Measurements from ENCODE around the gene TRAPPC11. TPM values are rescaled to one million over a fixed set of nuclear protein-coding genes. Genes with fewer than 3 reads are reported as not detected.

TRAPPC11 gene
- total and polyA plus RNA-seq, 9 of the 15 experiments (the other 6 are each of a cell fraction or from before 2014, with no cell fraction given), result 11.6 to 49.0 (median 28.7) TPM

DNA sequence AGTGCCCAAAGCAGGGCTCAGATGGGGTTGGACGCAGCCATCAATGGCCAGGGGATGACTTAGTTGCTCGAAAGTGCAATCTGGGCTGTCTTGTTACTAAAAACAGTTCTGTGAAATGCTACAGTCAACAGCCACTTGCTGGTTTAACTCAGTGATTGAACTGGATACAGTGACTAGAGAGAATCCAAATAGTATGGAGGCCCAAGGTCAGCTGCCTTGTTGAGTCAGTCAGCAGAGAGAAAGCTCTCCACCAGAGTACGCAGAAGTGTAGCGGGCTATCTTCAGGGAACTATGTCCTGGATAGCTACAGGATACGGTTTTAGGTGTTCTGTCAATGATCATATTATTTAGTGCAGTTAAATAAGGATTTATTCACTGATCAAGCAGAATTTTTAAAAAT lies 68.4 kb downstream of the TRAPPC11 start (continued):
- TF ChIP-seq HEY1 (CRISPR knock-in tag; IDR thresholded peaks at IDR 0.05; ENCODE audit: borderline replicate concordance), result no peak
- no peak for TF ChIP-seq MEIS2 (IDR thresholded peaks at IDR 0.05; ENCODE audit: partially characterized antibody)

DNA sequence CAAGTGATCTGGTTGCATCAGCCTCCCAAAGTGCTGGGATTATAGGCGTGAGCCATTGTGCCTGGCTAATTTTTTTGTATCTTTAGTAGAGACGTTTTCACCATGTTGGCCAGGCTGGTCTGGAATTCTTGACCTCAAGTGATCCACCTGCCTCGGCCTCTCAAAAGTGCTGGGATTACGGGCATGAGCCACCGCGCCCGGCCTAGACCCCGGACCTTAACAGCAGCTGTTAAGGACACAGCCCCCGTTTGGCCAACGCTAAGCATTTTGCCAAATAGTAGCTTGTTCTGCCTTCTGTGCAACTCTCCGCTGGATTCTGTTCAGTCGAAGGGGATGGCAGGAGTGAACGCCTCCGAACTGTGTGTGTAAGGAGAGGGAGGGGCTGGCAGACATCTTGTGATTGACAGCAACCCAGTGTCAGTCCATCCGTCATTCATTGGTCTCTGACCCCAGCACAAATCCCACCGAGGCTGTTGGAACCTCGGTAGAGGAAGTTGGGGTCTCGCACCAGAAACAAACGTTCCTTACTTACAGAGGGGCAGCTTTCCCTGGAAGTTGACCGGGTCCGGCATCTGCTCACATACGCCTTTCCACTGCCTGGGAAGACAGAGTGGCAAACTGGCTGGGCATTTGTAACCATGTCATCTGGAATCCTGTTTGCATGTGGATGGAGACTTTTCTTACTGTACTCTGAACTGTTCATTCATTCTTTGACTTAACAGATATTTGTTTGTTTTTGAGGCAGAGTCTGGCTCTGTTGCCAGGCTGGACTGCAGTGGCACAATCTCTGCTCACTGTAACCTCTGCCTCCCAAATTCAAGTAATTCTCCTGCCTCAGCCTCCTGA lies 69.4 kb downstream of the TRAPPC11 start:
- in situ Hi-C loops (cut with MboI), result no loop called here
- 8% methylated on average over 22 of the region's 22 CpGs for WGBS (ENCODE audit: insufficient coverage, low coverage, missing lambda C conversion rate)

More for the DNA sequence above, 69.4 kb downstream of the TRAPPC11 start:
- no peaks in the 10 kb centered on the region; a peak in 1 of 5 replicates for H3K4me1 ChIP-seq (replicated peaks in 1 of 2; ENCODE audit: control insufficient read depth in 2 of 2, insufficient read depth in 2 of 2, low read length in 2 of 2)
- no peak for TF ChIP-seq U2AF1 (optimal IDR thresholded peaks at IDR 0.05; ENCODE audit: low read depth, low read length)
- TF ChIP-seq, protein P1, sequence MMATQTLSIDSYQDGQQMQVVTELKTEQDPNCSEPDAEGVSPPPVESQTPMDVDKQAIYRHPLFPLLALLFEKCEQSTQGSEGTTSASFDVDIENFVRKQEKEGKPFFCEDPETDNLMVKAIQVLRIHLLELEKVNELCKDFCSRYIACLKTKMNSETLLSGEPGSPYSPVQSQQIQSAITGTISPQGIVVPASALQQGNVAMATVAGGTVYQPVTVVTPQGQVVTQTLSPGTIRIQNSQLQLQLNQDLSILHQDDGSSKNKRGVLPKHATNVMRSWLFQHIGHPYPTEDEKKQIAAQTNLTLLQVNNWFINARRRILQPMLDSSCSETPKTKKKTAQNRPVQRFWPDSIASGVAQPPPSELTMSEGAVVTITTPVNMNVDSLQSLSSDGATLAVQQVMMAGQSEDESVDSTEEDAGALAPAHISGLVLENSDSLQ (IDR thresholded peaks at IDR 0.05), result peak; percentile 81
- BruUV-seq (replicated peaks), result no TSS peak
- ChIA-PET POLR2A (no interaction called here), CTCF (ENCODE audit: low intra/inter-chr PET ratio) (no interaction called here)
- peaks cover under 1% of the 10 kb centered on the region for H3K9me1 ChIP-seq (ENCODE audit: control insufficient read depth, insufficient read depth, low read length)
- H3K9me3 ChIP-seq (replicated peaks; ENCODE audit: control insufficient read depth, insufficient read depth, low read depth, low read length), result no peaks in the 10 kb centered on the region
- H3K9ac ChIP-seq (ENCODE audit: insufficient read depth in 1 of 2, low read depth in 2 of 2, low read length in 2 of 2), result no peak overlapping the region; a peak in 1 of 4 replicates
- no peak overlapping the region for H3K4me2 ChIP-seq (ENCODE audit: insufficient read depth, low read length)
- FAIRE-seq (no peak), ATAC-seq (peak; percentile 31; the same call in 1 of the 3 replicates), DNase-seq (ENCODE audit: extremely low read depth in 1 of 4, low spot score in 3 of 4) (no peak)
- no peaks in the 10 kb centered on the region for H4K20me1 ChIP-seq (replicated peaks; ENCODE audit: control insufficient read depth, insufficient read depth, low read length)
- no peak overlapping the region for H2AFZ ChIP-seq (ENCODE audit: low read depth, low read length)
- intact Hi-C loops (cut with micrococcal nuclease), result no loop called here
- no peaks in the 10 kb centered on the region for H3K36me3 ChIP-seq (ENCODE audit: control insufficient read depth, insufficient read depth, low read length)
- no peak overlapping the region for H3K4me3 ChIP-seq
- no peaks in the 10 kb centered on the region for H3K79me2 ChIP-seq (ENCODE audit: control insufficient read depth, insufficient read depth, low read length)
- peaks cover 34 to 72% of the 10 kb centered on the region in 2 experiments for H3K27me3 ChIP-seq (ENCODE audit: control insufficient read depth in 2 of 2, insufficient read depth in 2 of 2, low read length in 2 of 2)
- no peak overlapping the region for H3K27ac ChIP-seq (ENCODE audit: extremely low read depth, low read depth, low read length)
